ENCODE measurements around the gene ANKRD53. TPM values are rescaled to one million over a fixed set of nuclear protein-coding genes. Genes with fewer than 3 reads are reported as not detected.

The ANKRD53 gene
- total and polyA plus RNA-seq, 10 donors = 0.22 to 1.7 (median 0.80) TPM; not detected in 2

DNA sequence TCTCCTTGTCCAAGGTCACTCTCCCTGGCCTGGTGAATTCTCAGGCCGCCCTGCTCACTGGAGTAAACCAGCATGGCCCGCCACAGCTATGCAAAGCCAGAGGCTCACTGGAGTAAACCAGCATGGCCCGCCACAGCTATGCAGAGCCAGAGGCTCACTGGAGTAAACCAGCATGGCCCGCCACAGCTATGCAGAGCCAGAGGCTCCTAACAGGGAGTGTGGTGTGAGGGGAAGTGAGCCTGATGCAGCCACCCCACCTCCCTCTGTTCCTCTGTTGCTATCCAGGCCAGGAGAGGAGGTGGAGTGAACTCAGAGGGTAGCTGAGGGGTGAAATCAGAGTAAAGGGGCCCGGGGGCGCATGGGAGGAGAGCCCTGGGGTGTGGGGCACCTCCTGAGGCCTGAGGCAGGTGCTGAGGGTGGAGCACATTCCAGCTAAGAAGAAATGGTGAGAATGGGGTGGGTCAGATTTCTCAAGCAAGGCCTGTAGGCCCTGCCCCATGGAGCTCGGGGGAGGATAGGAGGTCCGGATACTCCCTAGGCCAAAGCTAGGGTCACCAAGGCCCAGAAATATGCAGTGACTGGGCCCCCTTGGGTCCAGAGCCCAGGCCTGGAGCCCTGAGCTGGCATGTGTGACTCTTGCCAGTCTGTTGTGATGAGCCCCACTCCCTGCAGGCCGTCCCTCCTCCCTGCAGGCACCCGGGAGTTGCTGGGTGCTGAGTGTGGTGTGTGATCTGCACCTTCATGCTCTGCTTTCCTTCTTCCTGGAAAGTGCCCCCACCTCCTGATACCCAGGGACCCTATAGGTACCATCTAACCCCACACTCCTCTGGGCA lies 41.2 kb upstream of the ANKRD53 start:
- TF ChIP-seq POLR2AphosphoS5 (IDR thresholded peaks at IDR 0.05) (no peak), POLR2A (IDR thresholded peaks at IDR 0.05) (no peak)
- TF ChIP-seq, protein P1, sequence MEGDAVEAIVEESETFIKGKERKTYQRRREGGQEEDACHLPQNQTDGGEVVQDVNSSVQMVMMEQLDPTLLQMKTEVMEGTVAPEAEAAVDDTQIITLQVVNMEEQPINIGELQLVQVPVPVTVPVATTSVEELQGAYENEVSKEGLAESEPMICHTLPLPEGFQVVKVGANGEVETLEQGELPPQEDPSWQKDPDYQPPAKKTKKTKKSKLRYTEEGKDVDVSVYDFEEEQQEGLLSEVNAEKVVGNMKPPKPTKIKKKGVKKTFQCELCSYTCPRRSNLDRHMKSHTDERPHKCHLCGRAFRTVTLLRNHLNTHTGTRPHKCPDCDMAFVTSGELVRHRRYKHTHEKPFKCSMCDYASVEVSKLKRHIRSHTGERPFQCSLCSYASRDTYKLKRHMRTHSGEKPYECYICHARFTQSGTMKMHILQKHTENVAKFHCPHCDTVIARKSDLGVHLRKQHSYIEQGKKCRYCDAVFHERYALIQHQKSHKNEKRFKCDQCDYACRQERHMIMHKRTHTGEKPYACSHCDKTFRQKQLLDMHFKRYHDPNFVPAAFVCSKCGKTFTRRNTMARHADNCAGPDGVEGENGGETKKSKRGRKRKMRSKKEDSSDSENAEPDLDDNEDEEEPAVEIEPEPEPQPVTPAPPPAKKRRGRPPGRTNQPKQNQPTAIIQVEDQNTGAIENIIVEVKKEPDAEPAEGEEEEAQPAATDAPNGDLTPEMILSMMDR (IDR thresholded peaks at IDR 0.05 in 8 of 11, conservative IDR thresholded peaks at IDR 0.05 in 3 of 11) = no peak
- H3K36me3 ChIP-seq = no peaks in the 10 kb centered on the region
- no peaks in the 10 kb centered on the region for H3K9me3 ChIP-seq
- no peaks in the 10 kb centered on the region for H3K4me1 ChIP-seq
- peaks cover 0 to 68% (median 4%) of the 10 kb centered on the region in 7 donors for H3K27me3 ChIP-seq (replicated peaks in 1 of 7)
- 63 to 85% (median 77%) methylated on average over 7 to 10 of the region's 10 CpGs for WGBS, 5 donors
- no peak overlapping the region for H3K4me3 ChIP-seq
- H3K27ac ChIP-seq = no peak overlapping the region
- DNase-seq = no peak
- intact Hi-C loops (cut with DNase I; ENCODE audit: low total_unique reads) = no loop called here

DNA sequence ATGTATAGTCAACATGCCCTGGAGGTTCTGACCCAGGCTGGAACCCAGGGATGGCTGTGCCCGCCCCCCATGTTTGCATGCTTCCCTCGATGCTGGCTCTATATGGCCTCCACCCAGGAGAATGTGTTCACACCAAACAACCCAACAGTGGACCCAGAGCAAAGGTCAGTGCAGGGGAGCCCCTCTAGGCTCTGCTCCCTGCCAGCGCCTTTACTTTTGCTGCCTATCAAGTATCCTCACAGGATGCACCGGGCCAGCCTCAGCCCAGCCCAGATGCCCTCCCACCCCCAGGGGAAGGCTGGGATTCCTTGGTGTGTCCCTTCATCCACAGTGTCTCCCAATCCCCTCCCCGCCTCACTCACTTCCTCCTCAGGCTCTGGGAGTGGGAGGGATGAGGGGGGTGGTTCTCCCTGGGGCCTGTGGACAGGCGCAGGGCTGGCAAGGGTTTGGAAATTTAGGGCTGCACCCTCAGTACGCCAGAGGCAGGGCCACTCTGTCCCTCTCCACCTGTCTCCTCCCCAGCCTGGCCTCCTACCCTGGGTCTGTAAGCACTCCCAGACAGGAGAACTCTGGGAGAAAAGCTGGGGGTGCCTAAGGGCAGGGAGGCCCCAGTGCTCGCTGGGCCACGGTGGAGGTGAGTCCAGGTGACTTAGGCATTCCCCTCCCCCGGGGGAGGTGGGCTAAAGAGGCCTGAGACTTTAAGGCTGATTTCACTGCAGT lies 40.4 kb upstream of the ANKRD53 start:
- Histone ChIP-seq H3K27ac (no peak overlapping the region), H3K4me3 (no peak overlapping the region), H3K4me1 (no peaks in the 10 kb centered on the region), H3K9me3 (no peaks in the 10 kb centered on the region), H3K27me3 (replicated peaks in 1 of 7) (peaks cover 0 to 70% (median 4%) of the 10 kb centered on the region in 7 donors), H3K36me3 (no peaks in the 10 kb centered on the region)
- TF ChIP-seq, protein P1 (IDR thresholded peaks at IDR 0.05 in 8 of 11, conservative IDR thresholded peaks at IDR 0.05 in 3 of 11) = no peak
- TF ChIP-seq POLR2AphosphoS5 (IDR thresholded peaks at IDR 0.05) (no peak), POLR2A (IDR thresholded peaks at IDR 0.05) (no peak)
- WGBS, 5 donors = 76 to 83% (median 79%) methylated on average over 8 to 10 of the region's 10 CpGs
- intact Hi-C loops (cut with DNase I; ENCODE audit: low total_unique reads) = no loop called here
- no peak for DNase-seq

DNA sequence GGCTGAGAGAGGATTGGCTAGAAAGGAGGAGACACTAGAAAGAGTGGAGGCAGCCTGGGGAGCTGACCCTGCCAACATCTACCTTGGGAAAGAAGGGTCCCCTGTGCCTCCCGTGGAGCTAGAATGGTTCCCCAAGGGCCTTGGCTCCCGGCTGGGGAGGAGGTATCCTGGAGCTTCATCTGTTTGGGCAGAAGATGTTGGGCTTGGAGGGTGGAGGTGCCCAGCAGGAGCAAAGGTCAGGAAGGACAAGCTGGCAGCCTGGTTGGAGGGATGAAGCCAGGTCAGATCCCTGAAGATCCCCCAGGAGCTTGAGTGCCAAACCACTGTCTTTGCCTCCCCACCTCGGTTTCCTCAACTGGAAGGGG lies 39.9 kb upstream of the ANKRD53 start:
- no peak overlapping the region for H3K4me3 ChIP-seq
- intact Hi-C loops (cut with DNase I; ENCODE audit: low total_unique reads) = no loop called here
- no peak for DNase-seq
- H3K27me3 ChIP-seq (replicated peaks in 1 of 7) = peaks cover 0 to 72% (median 4%) of the 10 kb centered on the region in 7 donors
- no peaks in the 10 kb centered on the region for H3K9me3 ChIP-seq
- H3K27ac ChIP-seq = no peak overlapping the region
- WGBS, 5 donors = 43 to 54% (median 54%) methylated on average over 2 to 3 of the region's 3 CpGs
- no peaks in the 10 kb centered on the region for H3K36me3 ChIP-seq
- no peak for TF ChIP-seq POLR2AphosphoS5 (IDR thresholded peaks at IDR 0.05)
- TF ChIP-seq, protein P1 (IDR thresholded peaks at IDR 0.05 in 8 of 11, conservative IDR thresholded peaks at IDR 0.05 in 3 of 11) = no peak
- TF ChIP-seq POLR2A (IDR thresholded peaks at IDR 0.05) = no peak
- H3K4me1 ChIP-seq = no peaks in the 10 kb centered on the region
